Measurements from ENCODE around the gene ITGA8.

ITGA8 gene

DNA sequence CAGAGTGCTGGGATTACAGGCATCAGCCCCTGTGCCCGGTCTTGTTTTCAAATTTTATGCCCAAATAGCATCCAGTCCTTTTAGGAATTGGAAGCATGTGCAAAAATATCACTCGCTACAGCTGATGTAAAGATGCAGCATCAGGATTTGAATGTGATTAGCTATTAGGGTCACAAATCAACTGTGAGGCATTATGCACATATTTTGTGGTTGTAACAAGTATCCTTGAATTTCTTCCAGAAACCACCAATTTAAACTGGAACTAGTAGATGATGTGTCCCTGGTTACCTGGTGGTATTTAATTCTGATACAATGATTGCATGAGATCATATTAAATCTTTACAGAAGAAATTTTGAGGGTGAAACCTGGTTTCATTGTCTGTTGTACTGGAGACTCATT lies 41.0 kb upstream of the ITGA8 start:
- Histone ChIP-seq H3K9me2 (ENCODE audit: low read depth, low read length) (no peaks in the 10 kb centered on the region), H3K79me2 (ENCODE audit: insufficient read depth, low read length) (no peaks in the 10 kb centered on the region), H3K36me3 (ENCODE audit: insufficient read depth, low read length) (no peaks in the 10 kb centered on the region), H3K4me3 (ENCODE audit: low read depth, low read length, poor library complexity, severe bottlenecking) (no peak overlapping the region), H3K4me2 (ENCODE audit: low read length) (no peak overlapping the region), H4K20me1 (ENCODE audit: insufficient read depth, low read length) (no peaks in the 10 kb centered on the region), H3F3A (ENCODE audit: insufficient read depth, low read length) (no peaks in the 10 kb centered on the region), H3K27me3 (ENCODE audit: insufficient read depth, low read length) (no peaks in the 10 kb centered on the region), H3K27ac (ENCODE audit: low read depth, low read length, poor library complexity, severe bottlenecking) (no peak overlapping the region), H3K9me3 (ENCODE audit: low read length) (no peaks in the 10 kb centered on the region), H3K9ac (ENCODE audit: low read length) (no peak overlapping the region), H2AFZ (ENCODE audit: low read length) (no peak overlapping the region), H3K4me1 (ENCODE audit: insufficient read depth, low read length, severe bottlenecking) (no peaks in the 10 kb centered on the region)
- no peak for TF ChIP-seq EZH2 (IDR thresholded peaks at IDR 0.05; ENCODE audit: borderline replicate concordance, low read length)
- TF ChIP-seq, protein P1, sequence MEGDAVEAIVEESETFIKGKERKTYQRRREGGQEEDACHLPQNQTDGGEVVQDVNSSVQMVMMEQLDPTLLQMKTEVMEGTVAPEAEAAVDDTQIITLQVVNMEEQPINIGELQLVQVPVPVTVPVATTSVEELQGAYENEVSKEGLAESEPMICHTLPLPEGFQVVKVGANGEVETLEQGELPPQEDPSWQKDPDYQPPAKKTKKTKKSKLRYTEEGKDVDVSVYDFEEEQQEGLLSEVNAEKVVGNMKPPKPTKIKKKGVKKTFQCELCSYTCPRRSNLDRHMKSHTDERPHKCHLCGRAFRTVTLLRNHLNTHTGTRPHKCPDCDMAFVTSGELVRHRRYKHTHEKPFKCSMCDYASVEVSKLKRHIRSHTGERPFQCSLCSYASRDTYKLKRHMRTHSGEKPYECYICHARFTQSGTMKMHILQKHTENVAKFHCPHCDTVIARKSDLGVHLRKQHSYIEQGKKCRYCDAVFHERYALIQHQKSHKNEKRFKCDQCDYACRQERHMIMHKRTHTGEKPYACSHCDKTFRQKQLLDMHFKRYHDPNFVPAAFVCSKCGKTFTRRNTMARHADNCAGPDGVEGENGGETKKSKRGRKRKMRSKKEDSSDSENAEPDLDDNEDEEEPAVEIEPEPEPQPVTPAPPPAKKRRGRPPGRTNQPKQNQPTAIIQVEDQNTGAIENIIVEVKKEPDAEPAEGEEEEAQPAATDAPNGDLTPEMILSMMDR (IDR thresholded peaks at IDR 0.05; ENCODE audit: low read length), result no peak

DNA sequence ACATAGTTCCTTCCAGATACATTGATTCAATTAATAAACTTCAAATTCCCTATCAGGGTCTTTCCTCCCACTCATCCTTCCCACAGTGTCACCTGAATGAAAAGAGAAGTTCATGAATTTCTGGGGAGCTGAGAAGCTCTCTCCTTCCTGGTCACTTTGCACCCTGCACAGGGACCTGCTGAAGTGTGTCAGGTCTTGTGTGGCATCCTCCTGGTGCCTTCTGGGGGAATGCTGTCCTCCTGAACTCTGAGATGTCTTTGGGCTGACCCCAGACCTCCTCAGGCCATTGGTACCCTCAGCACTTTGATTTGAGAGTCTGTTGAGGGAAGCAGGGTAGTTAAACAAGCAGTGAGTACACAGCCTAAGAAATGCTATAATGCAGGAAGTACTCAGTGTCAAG lies 39.5 kb upstream of the ITGA8 start:
- no peaks in the 10 kb centered on the region for H3F3A ChIP-seq (ENCODE audit: insufficient read depth, low read length)
- H3K9me2 ChIP-seq (ENCODE audit: low read depth, low read length), result no peaks in the 10 kb centered on the region
- H3K79me2 ChIP-seq (ENCODE audit: insufficient read depth, low read length), result no peaks in the 10 kb centered on the region
- no peak overlapping the region for H2AFZ ChIP-seq (ENCODE audit: low read length)
- TF ChIP-seq, protein P1 (IDR thresholded peaks at IDR 0.05; ENCODE audit: low read length), result no peak
- no peaks in the 10 kb centered on the region for H3K36me3 ChIP-seq (ENCODE audit: insufficient read depth, low read length)
- no peaks in the 10 kb centered on the region for H3K4me1 ChIP-seq (ENCODE audit: insufficient read depth, low read length, severe bottlenecking)
- H3K4me2 ChIP-seq (ENCODE audit: low read length), result no peak overlapping the region
- no peaks in the 10 kb centered on the region for H3K27me3 ChIP-seq (ENCODE audit: insufficient read depth, low read length)
- H3K9me3 ChIP-seq (ENCODE audit: low read length), result no peaks in the 10 kb centered on the region
- no peak overlapping the region for H3K27ac ChIP-seq (ENCODE audit: low read depth, low read length, poor library complexity, severe bottlenecking)
- no peak overlapping the region for H3K9ac ChIP-seq (ENCODE audit: low read length)
- H4K20me1 ChIP-seq (ENCODE audit: insufficient read depth, low read length), result no peaks in the 10 kb centered on the region
- no peak overlapping the region for H3K4me3 ChIP-seq (ENCODE audit: low read depth, low read length, poor library complexity, severe bottlenecking)

DNA sequence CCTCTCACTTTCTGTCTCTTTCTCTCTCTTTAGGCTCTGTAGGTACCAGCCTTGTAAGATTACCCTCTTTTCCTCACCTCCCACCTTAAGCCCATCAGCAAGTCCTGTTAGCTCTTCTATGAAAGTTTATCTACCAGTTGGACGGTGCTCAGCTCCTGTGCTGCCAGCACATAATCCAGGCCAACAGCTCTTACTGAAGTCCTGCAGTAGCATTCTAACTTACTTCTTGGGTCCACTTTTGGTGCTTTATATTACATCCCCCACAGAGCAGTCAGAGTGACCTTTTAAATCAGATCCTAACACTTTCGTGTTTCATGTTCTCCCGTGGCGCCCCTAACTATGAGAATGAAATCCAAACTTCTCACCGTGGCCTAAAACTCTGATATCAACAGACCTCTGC lies 38.9 kb upstream of the ITGA8 start:
- no peaks in the 10 kb centered on the region for H3K9me3 ChIP-seq (ENCODE audit: low read length)
- H3K4me1 ChIP-seq (ENCODE audit: insufficient read depth, low read length, severe bottlenecking), result no peaks in the 10 kb centered on the region
- H3K27me3 ChIP-seq (ENCODE audit: insufficient read depth, low read length), result no peaks in the 10 kb centered on the region
- H3F3A ChIP-seq (ENCODE audit: insufficient read depth, low read length), result no peaks in the 10 kb centered on the region
- H3K27ac ChIP-seq (ENCODE audit: low read depth, low read length, poor library complexity, severe bottlenecking), result no peak overlapping the region
- no peaks in the 10 kb centered on the region for H3K36me3 ChIP-seq (ENCODE audit: insufficient read depth, low read length)
- no peak overlapping the region for H2AFZ ChIP-seq (ENCODE audit: low read length)
- H3K79me2 ChIP-seq (ENCODE audit: insufficient read depth, low read length), result no peaks in the 10 kb centered on the region
- H3K4me2 ChIP-seq (ENCODE audit: low read length), result no peak overlapping the region
- no peak overlapping the region for H3K4me3 ChIP-seq (ENCODE audit: low read depth, low read length, poor library complexity, severe bottlenecking)
- no peaks in the 10 kb centered on the region for H4K20me1 ChIP-seq (ENCODE audit: insufficient read depth, low read length)
- H3K9me2 ChIP-seq (ENCODE audit: low read depth, low read length), result no peaks in the 10 kb centered on the region
- no peak for TF ChIP-seq EZH2 (IDR thresholded peaks at IDR 0.05; ENCODE audit: borderline replicate concordance, low read length)
- TF ChIP-seq, protein P1 (IDR thresholded peaks at IDR 0.05; ENCODE audit: low read length), result no peak
- H3K9ac ChIP-seq (ENCODE audit: low read length), result no peak overlapping the region

All from OCI-LY1 (cell line).